Prostate gland (tissue), 2 donors: Measurements from ENCODE around the gene DNAJC17.

Source experiments
- POLR2A ChIP-seq: fragments of 450-650 bp; IDR thresholded peaks from one replicate; pipeline ENCODE4 v1.6.1; 2016; ENCODE audit warnings: antibody characterized with exemption, mild to moderate bottlenecking
- TF ChIP-seq, protein P1 (sequence below), 4 experiments: fragments of 200-600 bp in 2 of 4; fragments of 450-650 bp in 2 of 4; sonication (generic) in 2 of 4; IDR thresholded peaks; 1 replicate in 3 of 4; 2 replicates in 1 of 4; pipeline ENCODE4 v1.5.1; 2016 to 2019; ENCODE audit warnings: antibody characterized with exemption in 4 of 4, mild to moderate bottlenecking in 2 of 4, moderate library complexity in 2 of 4

DNA sequence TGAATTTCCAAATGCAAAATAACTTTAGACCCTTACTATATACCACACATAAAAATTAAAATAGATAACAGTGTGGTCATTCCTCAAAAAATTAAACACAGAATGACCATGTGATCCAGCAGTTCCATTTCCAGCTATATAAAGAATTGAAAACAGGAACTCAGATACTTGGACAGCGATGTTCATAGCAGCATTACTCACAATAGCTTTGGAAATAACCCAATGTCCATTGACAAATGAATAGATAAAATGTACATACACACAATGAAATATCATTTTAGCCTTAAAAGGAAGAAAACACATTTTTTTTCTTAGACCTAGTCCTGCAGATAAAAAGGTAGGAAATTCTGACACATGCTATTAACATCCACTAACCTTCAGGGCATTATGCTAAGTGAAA lies 85.6 kb downstream of the DNAJC17 start:
- no peak for TF ChIP-seq POLR2A
- TF ChIP-seq, protein P1, sequence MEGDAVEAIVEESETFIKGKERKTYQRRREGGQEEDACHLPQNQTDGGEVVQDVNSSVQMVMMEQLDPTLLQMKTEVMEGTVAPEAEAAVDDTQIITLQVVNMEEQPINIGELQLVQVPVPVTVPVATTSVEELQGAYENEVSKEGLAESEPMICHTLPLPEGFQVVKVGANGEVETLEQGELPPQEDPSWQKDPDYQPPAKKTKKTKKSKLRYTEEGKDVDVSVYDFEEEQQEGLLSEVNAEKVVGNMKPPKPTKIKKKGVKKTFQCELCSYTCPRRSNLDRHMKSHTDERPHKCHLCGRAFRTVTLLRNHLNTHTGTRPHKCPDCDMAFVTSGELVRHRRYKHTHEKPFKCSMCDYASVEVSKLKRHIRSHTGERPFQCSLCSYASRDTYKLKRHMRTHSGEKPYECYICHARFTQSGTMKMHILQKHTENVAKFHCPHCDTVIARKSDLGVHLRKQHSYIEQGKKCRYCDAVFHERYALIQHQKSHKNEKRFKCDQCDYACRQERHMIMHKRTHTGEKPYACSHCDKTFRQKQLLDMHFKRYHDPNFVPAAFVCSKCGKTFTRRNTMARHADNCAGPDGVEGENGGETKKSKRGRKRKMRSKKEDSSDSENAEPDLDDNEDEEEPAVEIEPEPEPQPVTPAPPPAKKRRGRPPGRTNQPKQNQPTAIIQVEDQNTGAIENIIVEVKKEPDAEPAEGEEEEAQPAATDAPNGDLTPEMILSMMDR (IDR thresholded peaks at IDR 0.05), result no peak
